Endothelial cell of umbilical vein (primary cell): ENCODE data around the gene HGFAC. TPM values are rescaled to one million over a fixed set of nuclear protein-coding genes. Genes with fewer than 3 reads are reported as not detected.

Source experiments
- BruUV-seq: library from RNA; stranded (reverse); fragments of 400-500 nt; replicated peaks from 2 replicates; lab custom pipeline; 2021; lab: Mats Ljungman, UMichigan
- CTCF ChIA-PET: fragments of 300-600, 350-600 bp; sonication (Branson Sonifier 250); formaldehyde crosslinking; loops from one replicate; lab custom pipeline; 2021; ENCODE audit warnings: antibody characterized with exemption, inconsistent platforms; lab: Charles Lee
- POLR2A ChIA-PET: fragments of 300-600, 350-600 bp; sonication (Branson Sonifier 250); formaldehyde crosslinking; loops from one replicate; lab custom pipeline; 2021; ENCODE audit warnings: antibody characterized with exemption, inconsistent platforms; lab: Charles Lee
- DNase-seq: peaks from one replicate; pipeline ENCODE4 v3.0.0-alpha.2; 2011; ENCODE audit warnings: low read depth, low spot score
- FAIRE-seq: peaks from 2 replicates; lab custom pipeline; 2011; peaks lifted over from hg19 to GRCh38; lab: Jason Lieb, UNC
- H2AFZ ChIP-seq: 2 replicates; pipeline ENCODE4 v1.6.0; 2012; ENCODE audit warnings: low read depth, low read length, control low read depth, inconsistent platforms
- H3K27ac ChIP-seq: 2 replicates; pipeline ENCODE4 v1.5.1; 2011; ENCODE audit warnings: low read depth, mild to moderate bottlenecking, control low read depth, low read length, moderate library complexity; ENCODE audit not compliant: insufficient read depth
- H3K27me3 ChIP-seq, 2 experiments: 2 replicates each; pipeline versions ENCODE4 v1.6.0 to v1.6.1; 2011; ENCODE audit warnings: low read length in 2 of 2, mixed read lengths in 1 of 2; ENCODE audit not compliant: control insufficient read depth in 2 of 2, insufficient read depth in 2 of 2
- H3K36me3 ChIP-seq, 2 experiments: 2 replicates in 1 of 2; 3 replicates in 1 of 2; pipeline ENCODE4 v1.5.1; 2011; ENCODE audit warnings: low read length in 2 of 2, mild to moderate bottlenecking in 1 of 2, moderate library complexity in 1 of 2; ENCODE audit not compliant: control insufficient read depth in 2 of 2, insufficient read depth in 2 of 2; ENCODE audit errors: extremely low read depth in 1 of 2
- H3K4me1 ChIP-seq: 3 replicates; pipeline ENCODE4 v1.5.1; 2011; ENCODE audit warnings: mild to moderate bottlenecking, low read length; ENCODE audit not compliant: control insufficient read depth, insufficient read depth; ENCODE audit errors: extremely low read depth
- H3K4me2 ChIP-seq: 2 replicates; pipeline ENCODE4 v1.6.1; 2011; ENCODE audit warnings: low read length, control low read depth, mixed read lengths; ENCODE audit not compliant: insufficient read depth
- H3K4me3 ChIP-seq, 3 experiments: fragments of 200-600 bp in 1 of 3; sonication (generic), shearing (Covaris generic) in 1 of 3; replicated peaks in 1 of 3; 2 replicates each; pipeline ENCODE4 v1.5.1; 2011 to 2016; ENCODE audit warnings: control low read depth in 3 of 3, low read length in 3 of 3, mild to moderate bottlenecking in 2 of 3, inconsistent platforms in 1 of 3, low read depth in 1 of 3, moderate library complexity in 1 of 3; ENCODE audit not compliant: insufficient read depth in 1 of 3
- H3K79me2 ChIP-seq: 2 replicates; pipeline ENCODE4 v1.6.0; 2012; ENCODE audit warnings: low read length, inconsistent platforms; ENCODE audit not compliant: control insufficient read depth, insufficient read depth
- H3K9ac ChIP-seq: replicated peaks from 2 replicates; pipeline ENCODE3; 2011; ENCODE audit warnings: low read length, control low read depth; ENCODE audit not compliant: insufficient read depth; ENCODE audit errors: extremely low read depth
- H3K9me1 ChIP-seq: replicated peaks from 3 replicates; pipeline ENCODE4 v1.6.0; 2011; ENCODE audit warnings: mild to moderate bottlenecking, low read length; ENCODE audit not compliant: control insufficient read depth, insufficient read depth; ENCODE audit errors: extremely low read depth
- H3K9me3 ChIP-seq: replicated peaks from 2 replicates; pipeline ENCODE4 v1.5.1; 2012; ENCODE audit warnings: low read length, inconsistent platforms; ENCODE audit not compliant: control insufficient read depth, insufficient read depth
- H4K20me1 ChIP-seq: replicated peaks from 2 replicates; pipeline ENCODE3; 2011; ENCODE audit warnings: mild to moderate bottlenecking, low read length; ENCODE audit not compliant: control insufficient read depth, insufficient read depth; ENCODE audit errors: extremely low read depth
- CTCF ChIP-seq, 2 donors: IDR thresholded peaks; 1 replicate in 1 of 2; 2 replicates in 1 of 2; pipeline ENCODE4 v1.5.1; 2011; ENCODE audit warnings: low read length in 2 of 2, mild to moderate bottlenecking in 2 of 2, moderate library complexity in 2 of 2, control low read depth in 1 of 2, inconsistent platforms in 1 of 2, low read depth in 1 of 2; ENCODE audit not compliant: insufficient read depth in 1 of 2; ENCODE audit errors: extremely low read depth in 1 of 2
- EZH2 ChIP-seq: IDR thresholded peaks from 2 replicates; pipeline ENCODE4 v1.6.1; 2012; ENCODE audit warnings: borderline replicate concordance, low read depth, mild to moderate bottlenecking, moderate library complexity, low read length, inconsistent platforms; ENCODE audit not compliant: severe bottlenecking
- FOS ChIP-seq: IDR thresholded peaks from 2 replicates; pipeline ENCODE4 v1.6.1; 2011; ENCODE audit warnings: mild to moderate bottlenecking, low read length, moderate library complexity, borderline replicate concordance; ENCODE audit not compliant: insufficient read depth
- GATA2 ChIP-seq: IDR thresholded peaks from 2 replicates; pipeline ENCODE4 v1.7.0; 2011; ENCODE audit warnings: low read depth, mild to moderate bottlenecking, moderate library complexity, mixed read lengths, low read length; ENCODE audit not compliant: insufficient read length, insufficient read depth
- JUN ChIP-seq: IDR thresholded peaks from 2 replicates; pipeline ENCODE4 v1.6.1; 2011; ENCODE audit warnings: borderline replicate concordance, low read depth; ENCODE audit not compliant: insufficient read length, insufficient read depth
- MAX ChIP-seq: IDR thresholded peaks from 2 replicates; pipeline ENCODE4 v1.6.1; 2011; ENCODE audit not compliant: insufficient read depth, insufficient read length
- MYC ChIP-seq: IDR thresholded peaks from one replicate; pipeline ENCODE4 v1.6.1; 2011; ENCODE audit warnings: mild to moderate bottlenecking, low read depth, low read length
- POLR2A ChIP-seq: IDR thresholded peaks from 2 replicates; pipeline ENCODE4 v1.6.1; 2012; ENCODE audit warnings: low read depth, mild to moderate bottlenecking, control low read depth, low read length
- POLR2AphosphoS5 ChIP-seq: IDR thresholded peaks from 2 replicates; pipeline ENCODE4 v1.6.1; 2012; ENCODE audit warnings: low read depth, mild to moderate bottlenecking, control low read depth, low read length, moderate library complexity; ENCODE audit not compliant: insufficient read depth
- dilution Hi-C: fragments of 300-500 bp; cut with MboI; formaldehyde crosslinking; loops from one replicate; pipeline ENCODE4 v1.15.0; 2019; ENCODE audit warnings: low sequenced_read_pairs; ENCODE audit not compliant: extremely low pct_ligation_motif_present
- intact Hi-C: fragments of 100-400 bp; cut with micrococcal nuclease; formaldehyde crosslinking; loops from one replicate; pipeline ENCODE4 v1.10.0; 2022
- polyA plus RNA-seq, 4 experiments: library from polyadenylated mRNA; depleted of rRNA in 3 of 4; stranded (reverse) in 3 of 4; unstranded in 1 of 4; fragments of >200 nt; gene quantifications; 2 replicates each; pipeline versions ENCODE4 v1.2.1 to v1.2.3, GENCODE V29; 2011 to 2012; ENCODE audit warnings: missing spikeins in 1 of 4
- total RNA-seq: library from RNA; stranded (reverse); gene quantifications from 2 replicates; pipeline ENCODE4 v1.2.3, GENCODE V29; 2021

The HGFAC gene
- total and polyA plus RNA-seq, 2 donors (not counting 3 experiments of a cell fraction or from before 2014, with no cell fraction given) = 0.36 to 0.49 TPM

- TF ChIP-seq CTCF (IDR thresholded peaks at IDR 0.05; ENCODE audit: extremely low read depth in 1 of 2, insufficient read depth in 1 of 2, low read depth in 1 of 2, low read length in 2 of 2) (no peak), MAX (no peak), POLR2AphosphoS5 (no peak), JUN (no peak), EZH2 (no peak), MYC (no peak), GATA2 (no peak), FOS (no peak), POLR2A (no peak)
- Histone ChIP-seq H3K9me1 (no peaks in the 10 kb centered on the region), H2AFZ (no peak overlapping the region), H3K4me2 (no peak overlapping the region), H3K79me2 (no peaks in the 10 kb centered on the region), H3K4me1 (no peaks in the 10 kb centered on the region), H3K9ac (no peak overlapping the region), H3K27me3 (no peaks in the 10 kb centered on the region), H4K20me1 (no peaks in the 10 kb centered on the region), H3K4me3 (no peak overlapping the region), H3K9me3 (no peaks in the 10 kb centered on the region), H3K36me3 (peaks cover 0 to 31% of the 10 kb centered on the region in 2 experiments), H3K27ac (no peak overlapping the region)
- ChIA-PET POLR2A (no interaction called here), CTCF (no interaction called here)
- BruUV-seq = no TSS peak
- dilution Hi-C loops (no loop called here), intact Hi-C loops (loop anchor here (1.0 to 10.0 kb wide), 2 partner anchors 34 to 178 kb away; partner anchors contain the start of gene MSANTD1)
- no peak for DNase-seq
- FAIRE-seq = no peak
Observed at GRCh38 chr4:3422808-3423297, 18.9 kb upstream of the HGFAC start.
